ENCODE results near the gene EIF5A. TPM values are rescaled to one million over a fixed set of nuclear protein-coding genes. Genes with fewer than 3 reads are reported as not detected.

Gene EIF5A
- total RNA-seq, 4 donors from 2014 or later, result 172 to 314 (median 239) TPM

DNA sequence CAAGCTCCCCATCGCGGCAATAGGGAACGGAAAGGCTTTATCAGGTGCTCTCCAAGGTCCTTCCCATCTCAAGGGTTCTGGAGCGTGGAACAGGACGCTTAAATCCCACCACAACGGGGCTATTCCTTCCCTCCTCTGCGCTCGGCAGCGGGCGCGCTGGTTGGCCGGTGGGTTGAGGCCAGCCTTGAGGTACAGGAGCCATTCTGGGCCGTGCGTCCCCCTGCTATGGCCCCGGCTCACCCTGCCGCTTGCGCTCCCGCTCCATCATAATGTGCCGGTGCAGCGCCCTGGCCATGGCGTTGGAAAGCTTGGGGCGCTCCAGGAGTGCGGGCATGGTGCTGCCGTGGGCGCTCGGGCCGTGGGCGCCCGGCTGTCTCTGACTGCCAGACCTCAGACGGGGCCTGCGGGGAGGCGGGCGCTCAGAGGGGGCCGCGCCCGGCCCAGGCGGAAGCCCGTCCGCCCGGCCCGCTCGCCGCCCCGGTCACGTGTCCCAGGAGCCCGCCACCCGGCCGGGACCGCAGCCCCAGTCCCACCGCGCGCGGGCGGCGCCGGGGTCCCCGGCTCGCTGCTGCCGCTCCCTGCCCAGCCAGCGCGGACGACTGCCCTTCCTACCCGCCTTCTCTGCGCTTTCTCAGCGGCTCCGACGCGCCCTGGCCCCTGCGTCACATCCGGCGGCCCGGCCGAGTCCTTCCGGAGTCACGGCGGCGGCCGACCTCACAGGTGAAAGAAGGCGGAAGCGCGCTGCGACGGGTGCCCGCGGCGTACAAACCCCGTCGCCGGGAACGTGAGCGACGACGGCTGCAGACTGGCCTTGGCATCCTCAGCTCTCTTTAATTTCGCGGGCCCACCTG, 7.5 kb downstream of the EIF5A start, which contains the start of gene GPS2:
TSS of gene GPS2 (minus strand) at position 642 of the 851 bp plus-strand sequence. CDS start at position 334, 308 bp downstream.
- peak; percentile 95 to 96 for DNase-seq (ENCODE audit: low spot score in 2 of 2)
- Histone ChIP-seq H3K36me3 (peaks cover 63% of the 10 kb centered on the region), H3K4me3 (peak within 1 kb of the TSS; percentile 97), H3K4me1 (peaks cover 54% of the 10 kb centered on the region), H3K27me3 (no peaks in the 10 kb centered on the region), H3K9me3 (no peaks in the 10 kb centered on the region), H3K27ac (peak within 1 kb of the TSS; percentile 98)
- peak; percentile 93 to 98 (median 97) for TF ChIP-seq POLR2AphosphoS5 (IDR thresholded peaks at IDR 0.05)
- no peak for TF ChIP-seq EP300 (IDR thresholded peaks at IDR 0.05)
- TF ChIP-seq, protein P1, sequence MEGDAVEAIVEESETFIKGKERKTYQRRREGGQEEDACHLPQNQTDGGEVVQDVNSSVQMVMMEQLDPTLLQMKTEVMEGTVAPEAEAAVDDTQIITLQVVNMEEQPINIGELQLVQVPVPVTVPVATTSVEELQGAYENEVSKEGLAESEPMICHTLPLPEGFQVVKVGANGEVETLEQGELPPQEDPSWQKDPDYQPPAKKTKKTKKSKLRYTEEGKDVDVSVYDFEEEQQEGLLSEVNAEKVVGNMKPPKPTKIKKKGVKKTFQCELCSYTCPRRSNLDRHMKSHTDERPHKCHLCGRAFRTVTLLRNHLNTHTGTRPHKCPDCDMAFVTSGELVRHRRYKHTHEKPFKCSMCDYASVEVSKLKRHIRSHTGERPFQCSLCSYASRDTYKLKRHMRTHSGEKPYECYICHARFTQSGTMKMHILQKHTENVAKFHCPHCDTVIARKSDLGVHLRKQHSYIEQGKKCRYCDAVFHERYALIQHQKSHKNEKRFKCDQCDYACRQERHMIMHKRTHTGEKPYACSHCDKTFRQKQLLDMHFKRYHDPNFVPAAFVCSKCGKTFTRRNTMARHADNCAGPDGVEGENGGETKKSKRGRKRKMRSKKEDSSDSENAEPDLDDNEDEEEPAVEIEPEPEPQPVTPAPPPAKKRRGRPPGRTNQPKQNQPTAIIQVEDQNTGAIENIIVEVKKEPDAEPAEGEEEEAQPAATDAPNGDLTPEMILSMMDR (IDR thresholded peaks at IDR 0.05), result no peak
- TF ChIP-seq POLR2A (IDR thresholded peaks at IDR 0.05), result peak; percentile 58 to 80
- WGBS, result 0% methylated on average over 3 of the region's 95 CpGs

DNA sequence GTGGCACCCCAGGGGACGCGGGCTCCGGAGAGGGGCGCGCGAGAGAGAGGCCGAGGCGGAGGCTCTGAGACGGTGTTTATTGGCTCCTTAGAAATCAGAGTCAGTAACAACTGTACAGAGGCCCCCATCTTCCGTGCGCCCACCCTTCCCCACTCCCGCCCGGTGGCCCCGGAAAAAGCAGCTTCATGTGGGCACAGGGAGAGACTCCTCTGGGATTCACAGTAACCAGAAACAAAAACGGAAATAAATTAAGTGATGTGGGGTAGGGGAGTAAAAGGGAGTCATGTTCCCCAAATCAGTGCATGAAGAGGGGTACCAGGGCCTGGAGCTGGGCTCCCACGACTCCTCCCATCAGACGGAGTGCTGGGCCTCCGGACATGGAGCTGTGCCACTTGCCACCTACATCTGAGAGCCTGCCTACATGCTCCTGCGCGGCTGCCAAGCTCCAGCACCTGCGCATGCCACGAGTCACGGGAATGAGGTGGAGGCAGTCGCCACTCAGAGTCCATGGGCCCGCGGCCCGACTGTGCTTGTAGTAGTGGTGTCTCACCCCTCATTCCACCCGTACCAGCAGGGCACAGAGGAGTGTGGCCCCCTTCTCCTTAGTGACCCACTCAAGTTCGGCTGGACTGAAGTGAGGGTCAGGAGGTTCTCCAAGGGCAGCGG, 8.3 kb downstream of the EIF5A start:
- peaks cover 46% of the 10 kb centered on the region for H3K4me1 ChIP-seq
- WGBS, result 23% methylated on average over 24 of the region's 30 CpGs

DNA sequence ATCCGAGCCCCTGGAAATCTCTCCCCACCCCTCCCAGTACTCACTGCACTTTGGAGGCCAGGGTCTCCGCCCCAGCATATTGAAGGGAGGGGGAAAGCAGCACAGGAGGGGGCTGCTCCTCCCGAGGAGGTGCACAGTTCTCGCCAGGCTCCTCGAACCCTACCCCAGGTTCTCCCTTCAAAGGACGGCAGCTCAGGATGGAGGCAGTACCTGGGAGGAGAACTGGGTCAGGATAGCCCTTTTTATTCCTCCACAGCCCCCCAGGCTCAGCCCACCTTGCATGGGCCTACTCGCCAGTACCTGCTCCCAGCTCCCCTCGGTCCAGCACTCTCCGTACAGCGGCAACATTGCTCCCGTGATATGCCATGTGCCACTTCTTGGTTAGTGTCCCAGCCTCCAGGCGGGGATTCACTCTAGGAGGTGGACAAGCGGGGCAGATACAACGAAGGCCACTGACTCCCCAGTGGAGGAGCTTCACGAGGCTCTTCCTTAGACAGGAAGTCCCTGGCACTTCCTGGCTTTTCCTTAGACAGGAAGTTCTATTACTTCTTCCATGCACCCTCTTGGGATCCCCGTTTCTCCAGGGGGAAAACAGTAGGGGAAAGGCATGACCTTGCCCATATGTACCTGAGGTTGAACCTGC, 9.9 kb downstream of the EIF5A start:
- H3K4me1 ChIP-seq, result peaks cover 36% of the 10 kb centered on the region
- 90% methylated on average over 7 of the region's 16 CpGs for WGBS
- peaks cover 59% of the 10 kb centered on the region for H3K36me3 ChIP-seq
- no peaks in the 10 kb centered on the region for H3K9me3 ChIP-seq
- H3K27me3 ChIP-seq, result no peaks in the 10 kb centered on the region
- H3K4me3 ChIP-seq, result no peak overlapping the region
- DNase-seq (ENCODE audit: low spot score in 2 of 2), result no peak
- TF ChIP-seq, protein P1 (IDR thresholded peaks at IDR 0.05), result no peak
- TF ChIP-seq POLR2AphosphoS5 (IDR thresholded peaks at IDR 0.05), result no peak
- no peak for TF ChIP-seq EP300 (IDR thresholded peaks at IDR 0.05)
- TF ChIP-seq POLR2A (IDR thresholded peaks at IDR 0.05), result no peak
- no peak overlapping the region for H3K27ac ChIP-seq

More for the DNA sequence above, 8.3 kb downstream of the EIF5A start:
- no peak for DNase-seq (ENCODE audit: low spot score in 2 of 2)
- TF ChIP-seq EP300 (IDR thresholded peaks at IDR 0.05) (no peak), POLR2AphosphoS5 (IDR thresholded peaks at IDR 0.05) (peak in 1 of 3 donors; percentile 6), POLR2A (IDR thresholded peaks at IDR 0.05) (no peak)
- TF ChIP-seq, protein P1 (IDR thresholded peaks at IDR 0.05), result no peak
- no peaks in the 10 kb centered on the region for H3K27me3 ChIP-seq
- H3K4me3 ChIP-seq, result peak overlapping the region; percentile 97
- peak overlapping the region; percentile 98 for H3K27ac ChIP-seq
- H3K9me3 ChIP-seq, result no peaks in the 10 kb centered on the region
- peaks cover 59% of the 10 kb centered on the region for H3K36me3 ChIP-seq

DNA sequence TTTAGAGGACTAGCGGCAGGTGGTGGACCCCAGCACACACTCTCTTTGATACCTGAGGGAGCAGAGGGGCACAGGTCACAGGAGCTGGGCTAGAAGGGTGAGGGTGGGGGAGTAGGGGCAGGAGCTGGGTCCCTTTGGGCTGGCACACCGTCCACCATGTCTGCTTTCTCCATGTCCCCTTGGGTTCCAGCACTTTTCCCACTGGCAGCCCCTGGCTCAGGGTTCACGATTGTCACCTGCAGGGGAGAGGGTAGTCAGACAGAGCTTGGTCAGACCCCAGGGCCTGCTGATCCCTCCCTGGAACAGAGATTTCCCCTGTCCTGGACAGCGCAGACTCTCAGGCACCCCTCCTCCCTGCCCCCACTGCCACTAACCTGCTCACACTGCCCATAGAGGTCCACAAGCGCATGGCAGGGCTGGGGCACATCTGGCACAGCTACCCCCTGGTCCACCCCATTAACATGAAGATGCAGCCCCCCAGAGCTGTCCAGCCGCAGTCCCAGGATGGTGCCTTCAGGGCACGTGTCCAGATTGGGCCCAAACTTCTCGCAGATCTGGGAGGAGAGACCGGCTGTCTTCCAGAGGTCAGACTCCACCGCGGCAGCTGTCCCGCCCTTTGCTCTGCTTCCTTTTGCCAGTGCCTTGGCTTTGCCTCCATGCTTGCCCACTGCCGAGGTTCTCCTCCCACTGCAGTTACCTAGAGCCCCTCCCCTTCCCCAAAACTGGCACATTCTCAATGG, 10.9 kb downstream of the EIF5A start:
- Histone ChIP-seq H3K4me1 (peaks cover 29% of the 10 kb centered on the region), H3K36me3 (peaks cover 59% of the 10 kb centered on the region), H3K27ac (no peak overlapping the region), H3K4me3 (no peak overlapping the region), H3K27me3 (no peaks in the 10 kb centered on the region), H3K9me3 (no peaks in the 10 kb centered on the region)
- DNase-seq (ENCODE audit: low spot score in 2 of 2), result no peak
- TF ChIP-seq EP300 (IDR thresholded peaks at IDR 0.05) (no peak), POLR2A (IDR thresholded peaks at IDR 0.05) (no peak), POLR2AphosphoS5 (IDR thresholded peaks at IDR 0.05) (no peak)
- TF ChIP-seq, protein P1 (IDR thresholded peaks at IDR 0.05), result no peak
- 91% methylated on average over 10 of the region's 13 CpGs for WGBS
